Cardiac muscle cell (in vitro differentiated cells and primary cell): ENCODE data around the gene ASIC4. TPM values are rescaled to one million over a fixed set of nuclear protein-coding genes. Genes with fewer than 3 reads are reported as not detected.

Experiments used
- DNase-seq, 2 donors: peaks; one replicate each; pipeline versions ENCODE4 v3.0.0 to v3.0.0-alpha.2; 2010 to 2017; ENCODE audit warnings: low read depth in 1 of 2, low spot score in 1 of 2
- H3K27ac ChIP-seq: fragments of 200-600 bp; sonication (generic); 2 replicates; pipeline ENCODE4 v1.5.1; 2016
- H3K27me3 ChIP-seq: fragments of 200-600 bp; sonication (generic); 2 replicates; pipeline ENCODE4 v1.6.0; 2016; ENCODE audit warnings: control low read depth
- H3K36me3 ChIP-seq: fragments of 200-600 bp; sonication (generic); 2 replicates; pipeline ENCODE4 v1.5.1; 2016; ENCODE audit warnings: control low read depth
- H3K4me1 ChIP-seq: fragments of 200-600 bp; sonication (generic); 2 replicates; pipeline ENCODE4 v1.8.1; 2017; ENCODE audit warnings: low read depth, mild to moderate bottlenecking, mixed run types
- H3K4me3 ChIP-seq: fragments of 200-600 bp; sonication (generic); 2 replicates; pipeline ENCODE4 v1.5.1; 2016; ENCODE audit warnings: mild to moderate bottlenecking
- H3K9me3 ChIP-seq: fragments of 200-600 bp; sonication (generic); 2 replicates; pipeline ENCODE4 v1.5.1; 2017; ENCODE audit warnings: low read depth, mild to moderate bottlenecking, control low read depth
- CTCF ChIP-seq: IDR thresholded peaks from 2 replicates; pipeline ENCODE4 v1.5.1; 2012; ENCODE audit warnings: low read depth, mild to moderate bottlenecking, low read length
- polyA plus RNA-seq: library from polyadenylated mRNA; unstranded; fragments of >200 nt; fragmentation: Nextera tagmentation; extraction: Ambion mirVana; gene quantifications from 2 replicates; pipeline ENCODE4 v1.2.1, GENCODE V29; 2016
- total RNA-seq: library from RNA; depleted of rRNA; stranded (reverse); fragments of >200 nt; gene quantifications from 2 replicates; pipeline ENCODE4 v1.2.3, GENCODE V29; 2016

ASIC4 gene
- total and polyA plus RNA-seq, 2 experiments from 2014 or later, result 3.3 to 9.5 TPM

DNA sequence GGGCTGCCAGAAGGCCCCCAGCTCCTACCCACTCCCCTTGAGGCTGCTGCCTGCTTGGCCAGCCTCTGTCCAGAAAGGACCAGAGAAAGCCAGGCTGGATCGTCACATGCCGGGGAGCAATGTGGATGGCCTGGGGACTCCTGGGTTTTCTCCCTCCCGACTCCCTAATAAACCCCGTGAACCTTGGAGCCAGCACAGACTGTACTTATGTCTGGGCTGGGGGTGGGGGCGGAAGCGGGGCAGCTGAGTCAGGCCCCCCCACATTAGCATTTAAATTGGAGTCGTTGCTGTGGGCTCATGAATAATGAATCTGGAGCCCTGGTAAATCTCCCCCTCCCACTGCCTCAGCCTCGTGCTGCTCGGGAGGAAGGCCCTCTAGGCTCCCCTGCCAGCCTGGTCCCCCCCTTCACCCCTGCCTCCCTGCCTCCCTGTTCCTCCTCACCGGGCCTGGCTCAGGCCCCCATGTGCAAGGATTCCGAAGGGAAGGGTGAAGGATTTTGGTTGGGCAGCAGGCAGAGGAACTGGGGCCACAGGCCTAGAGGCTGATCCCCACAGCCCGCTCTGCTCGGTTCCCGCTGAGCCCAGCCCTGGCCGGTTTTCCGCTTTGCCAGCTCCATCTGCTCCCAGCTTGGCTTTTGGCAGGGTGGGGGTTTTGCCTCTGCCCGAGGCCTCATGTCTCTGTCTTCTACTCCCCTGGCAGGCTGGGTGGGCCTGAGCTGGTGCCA, 7.3 kb upstream of the ASIC4 start:
- Histone ChIP-seq H3K36me3 (no peaks in the 10 kb centered on the region), H3K4me3 (no peak overlapping the region), H3K4me1 (peaks cover 26% of the 10 kb centered on the region), H3K27me3 (no peaks in the 10 kb centered on the region), H3K27ac (no peak overlapping the region), H3K9me3 (no peaks in the 10 kb centered on the region)
- no peak for TF ChIP-seq CTCF
- no peak for DNase-seq

DNA sequence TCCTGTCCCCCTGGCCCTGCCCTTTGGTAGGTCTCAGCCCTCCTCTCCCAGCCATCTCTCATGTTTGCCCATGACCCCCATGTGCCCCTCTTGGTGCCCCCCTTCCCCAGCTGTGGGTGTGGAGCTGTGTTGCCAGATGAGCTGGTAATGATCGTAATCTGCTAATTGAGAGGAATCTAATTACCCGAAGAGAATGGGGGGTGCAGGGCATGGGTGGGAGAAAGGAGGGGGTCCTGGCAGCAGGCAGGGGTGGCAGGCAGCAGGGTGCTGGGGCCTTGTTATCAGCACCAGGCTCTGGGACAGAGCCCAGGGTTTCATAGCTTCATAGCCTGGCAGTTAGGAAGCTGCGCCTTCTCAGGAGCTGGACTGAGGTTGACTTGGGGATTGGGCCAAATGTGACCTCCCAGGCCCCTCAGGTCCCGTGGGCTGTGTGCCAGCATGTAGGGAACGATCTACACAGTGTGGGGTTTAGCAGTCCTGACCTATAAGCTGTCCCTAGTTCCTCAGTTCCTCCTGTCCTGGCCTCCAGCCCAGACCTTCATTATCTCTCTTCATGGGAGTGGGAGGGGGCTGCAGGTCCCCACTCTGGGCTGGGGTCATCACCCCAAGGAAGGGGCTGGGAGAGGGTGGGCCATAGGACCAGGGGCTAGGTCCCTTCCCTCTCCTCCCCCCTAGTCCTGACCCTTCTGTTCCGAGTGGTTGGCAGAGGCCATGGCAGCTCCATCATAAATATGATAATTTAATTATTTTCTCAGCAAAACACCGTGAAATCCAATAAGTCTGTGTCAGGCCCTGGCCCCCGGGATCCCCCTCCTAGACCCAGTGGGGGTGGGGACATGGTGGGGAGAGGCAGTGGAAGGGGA, 6.5 kb upstream of the ASIC4 start:
- H3K9me3 ChIP-seq, result no peaks in the 10 kb centered on the region
- no peaks in the 10 kb centered on the region for H3K27me3 ChIP-seq
- no peak for TF ChIP-seq CTCF
- peak in 1 of 2 donors; percentile 9 for DNase-seq
- no peaks in the 10 kb centered on the region for H3K36me3 ChIP-seq
- H3K4me1 ChIP-seq, result peaks cover 34% of the 10 kb centered on the region
- H3K27ac ChIP-seq, result no peak overlapping the region
- H3K4me3 ChIP-seq, result no peak overlapping the region

- no peak for TF ChIP-seq CTCF
- H3K4me1 ChIP-seq, result peaks cover 40% of the 10 kb centered on the region
- no peaks in the 10 kb centered on the region for H3K27me3 ChIP-seq
Observed at GRCh38 chr2:219508444-219508734, 5.9 kb upstream of the ASIC4 start.

GRCh38 chr2:219508971-219509779, 5.1 kb upstream of the ASIC4 start:
- no peak overlapping the region for H3K27ac ChIP-seq
- H3K4me3 ChIP-seq, result no peak overlapping the region
- H3K36me3 ChIP-seq, result no peaks in the 10 kb centered on the region
- H3K9me3 ChIP-seq, result no peaks in the 10 kb centered on the region
- H3K27me3 ChIP-seq, result no peaks in the 10 kb centered on the region
- peaks cover 48% of the 10 kb centered on the region for H3K4me1 ChIP-seq
- no peak for TF ChIP-seq CTCF
- peak in 1 of 2 donors; percentile 11 for DNase-seq

More at GRCh38 chr2:219508444-219508734, 5.9 kb upstream of the ASIC4 start:
- Histone ChIP-seq H3K36me3 (no peaks in the 10 kb centered on the region), H3K4me3 (no peak overlapping the region), H3K27ac (no peak overlapping the region), H3K9me3 (no peaks in the 10 kb centered on the region)
- no peak for DNase-seq

GRCh38 chr2:219509780-219510511, 4.3 kb upstream of the ASIC4 start:
- Histone ChIP-seq H3K36me3 (no peaks in the 10 kb centered on the region), H3K4me3 (peak overlapping the region; percentile 28), H3K9me3 (no peaks in the 10 kb centered on the region), H3K4me1 (peaks cover 55% of the 10 kb centered on the region), H3K27ac (peak overlapping the region; percentile 8), H3K27me3 (no peaks in the 10 kb centered on the region)
- DNase-seq, result peak; percentile 69 to 84
- TF ChIP-seq CTCF, result peak; percentile 82
